Measurements from ENCODE around the gene BGLAP. TPM values are rescaled to one million over a fixed set of nuclear protein-coding genes. Genes with fewer than 3 reads are reported as not detected.
"Not testable (repeated sequence)": the region's sequence is repeated elsewhere in the genome, so short reads cannot be mapped to it uniquely, and the experiment has no call there.

The BGLAP gene
- total and polyA plus RNA-seq, 2 donors (not counting 1 experiment from before 2014, with no cell fraction given): 3.1 to 7.4 TPM

DNA sequence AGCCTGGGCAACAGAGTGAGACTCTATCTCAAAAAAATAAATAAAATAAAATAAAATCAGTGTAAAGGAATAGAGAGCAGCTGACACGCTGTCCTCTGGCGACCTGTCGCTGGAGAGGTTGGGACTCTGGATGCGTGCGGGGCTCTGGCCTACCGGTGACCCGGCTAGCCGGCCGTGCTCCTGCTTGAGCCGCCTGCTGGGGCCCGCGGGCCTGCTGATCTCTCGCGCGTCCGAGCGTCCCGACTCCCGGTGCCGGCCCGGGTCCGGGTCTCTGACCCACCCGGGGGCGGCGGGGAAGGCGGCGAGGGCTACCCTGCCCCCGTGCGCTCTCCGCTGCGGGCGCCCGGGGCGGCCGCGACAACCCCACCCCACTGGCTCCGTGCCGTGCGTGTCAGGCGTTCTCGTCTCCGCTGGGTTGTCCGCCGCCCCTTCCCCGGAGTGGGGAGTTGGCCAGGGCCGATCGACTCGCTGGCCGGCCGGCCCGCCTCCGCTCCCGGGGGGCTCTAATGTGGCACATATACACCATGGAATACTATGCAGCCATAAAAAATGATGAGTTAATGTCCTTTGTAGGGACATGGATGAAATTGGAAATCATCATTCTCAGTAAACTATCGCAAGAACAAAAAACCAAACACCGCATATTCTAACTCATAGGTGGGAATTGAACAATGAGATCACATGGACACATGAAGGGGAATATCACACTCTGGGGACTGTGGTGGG lies 25.5 kb upstream of the BGLAP start:
- peaks cover 27% of the 10 kb centered on the region for H4K20me1 ChIP-seq (ENCODE audit: control insufficient read depth, insufficient read depth, low read length, poor library complexity, severe bottlenecking)
- H3K9me3 ChIP-seq (ENCODE audit: control extremely low read depth in 1 of 3, control insufficient read depth in 2 of 3, insufficient read depth in 1 of 3, low read length in 2 of 3); H3K4me3 Mint-ChIP-seq; H2AFZ ChIP-seq (ENCODE audit: insufficient read depth, low read depth, low read length, poor library complexity, severe bottlenecking); H3K4me3 ChIP-seq (ENCODE audit: control extremely low read depth in 1 of 5, extremely low read depth in 1 of 5, insufficient read depth in 1 of 5, low read depth in 2 of 5, low read length in 4 of 5); POLR2A ChIA-PET; H3K4me2 ChIP-seq (replicated peaks; ENCODE audit: low read depth, low read length, poor library complexity, severe bottlenecking); H3K9me3 Mint-ChIP-seq (ENCODE audit: insufficient read depth); H3K27me3 Mint-ChIP-seq; ATAC-seq (ENCODE audit: low read depth); H3K27me3 ChIP-seq (replicated peaks in 1 of 4; ENCODE audit: control extremely low read depth in 1 of 4, control insufficient read depth in 3 of 4, insufficient read depth in 4 of 4, low read length in 3 of 4); H3K9ac ChIP-seq (ENCODE audit: low read length); intact Hi-C loops (cut with micrococcal nuclease); H3K27ac Mint-ChIP-seq; DNase-seq; H3K27ac ChIP-seq (ENCODE audit: low read length in 2 of 2): not testable (repeated sequence)
- H3K36me3 ChIP-seq (replicated peaks in 1 of 2; ENCODE audit: control extremely low read depth in 1 of 2, control insufficient read depth in 1 of 2, extremely low read depth in 1 of 2, insufficient read depth in 2 of 2, low read length in 1 of 2): peaks cover 4 to 18% of the 10 kb centered on the region in 2 experiments
- CTCF ChIA-PET: interaction anchor here (1.5 kb wide), 1 partner anchor 69 kb away, joined by 4 read pairs; no protein-coding TSS in a partner anchor
- over 99% methylated on average over 38 of the region's 55 CpGs for WGBS (ENCODE audit: insufficient coverage)
- H3K4me1 ChIP-seq (ENCODE audit: control insufficient read depth in 2 of 2, insufficient read depth in 2 of 2, low read length in 2 of 2): peaks cover 14 to 19% of the 10 kb centered on the region in 2 donors
- H3K4me1 Mint-ChIP-seq: peaks cover 35% of the 10 kb centered on the region
- peaks cover 60% of the 10 kb centered on the region for H3K79me2 ChIP-seq (ENCODE audit: control insufficient read depth, insufficient read depth, low read length)

GRCh38 chr1:156217871-156218270 lies 24.1 kb upstream of the BGLAP start:
- no peak overlapping the region for H2AFZ ChIP-seq (ENCODE audit: insufficient read depth, low read depth, low read length, poor library complexity, severe bottlenecking)
- no peak overlapping the region for H3K27ac Mint-ChIP-seq
- H3K4me2 ChIP-seq (replicated peaks; ENCODE audit: low read depth, low read length, poor library complexity, severe bottlenecking): no peak overlapping the region
- TF ChIP-seq EZH2 (IDR thresholded peaks at IDR 0.05; ENCODE audit: borderline replicate concordance, insufficient read depth, low read depth, low read length, poor library complexity, severe bottlenecking) (no peak), CTCF (IDR thresholded peaks at IDR 0.05) (no peak)
- H3K4me3 ChIP-seq (ENCODE audit: control extremely low read depth in 1 of 5, extremely low read depth in 1 of 5, insufficient read depth in 1 of 5, low read depth in 2 of 5, low read length in 4 of 5): peak overlapping the region in 1 of 5 experiments; percentile 44
- intact Hi-C loops (cut with micrococcal nuclease): no loop called here
- no peak overlapping the region for H3K4me3 Mint-ChIP-seq
- DNase-seq (no peak), ATAC-seq (ENCODE audit: low read depth) (no peak)
- no peaks in the 10 kb centered on the region for H3K9me3 Mint-ChIP-seq (ENCODE audit: insufficient read depth)
- no peaks in the 10 kb centered on the region for H3K27me3 Mint-ChIP-seq
- ChIA-PET CTCF (interaction anchor here (0.7 to 14.5 kb wide), 2 partner anchors 72 to 419 kb away, joined by 3 to 381 read pairs; no protein-coding TSS in a partner anchor), POLR2A (no interaction called here)
- peak overlapping the region in 1 of 2 donors; percentile 6 for H3K27ac ChIP-seq (ENCODE audit: low read length in 2 of 2)
- H3K36me3 ChIP-seq (replicated peaks in 1 of 2; ENCODE audit: control extremely low read depth in 1 of 2, control insufficient read depth in 1 of 2, extremely low read depth in 1 of 2, insufficient read depth in 2 of 2, low read length in 1 of 2): peaks cover 11 to 27% of the 10 kb centered on the region in 2 experiments
- no peak overlapping the region for H3K9ac ChIP-seq (ENCODE audit: low read length)
- H3K79me2 ChIP-seq (ENCODE audit: control insufficient read depth, insufficient read depth, low read length): peaks cover 72% of the 10 kb centered on the region
- H4K20me1 ChIP-seq (ENCODE audit: control insufficient read depth, insufficient read depth, low read length, poor library complexity, severe bottlenecking): peaks cover 28% of the 10 kb centered on the region
- 38% methylated on average over 1 of the region's 2 CpGs for WGBS (ENCODE audit: insufficient coverage)
- peaks cover 8 to 12% of the 10 kb centered on the region in 2 donors for H3K4me1 ChIP-seq (ENCODE audit: control insufficient read depth in 2 of 2, insufficient read depth in 2 of 2, low read length in 2 of 2)
- peaks cover 24% of the 10 kb centered on the region for H3K4me1 Mint-ChIP-seq
- no peaks in the 10 kb centered on the region for H3K9me3 ChIP-seq (ENCODE audit: control extremely low read depth in 1 of 3, control insufficient read depth in 2 of 3, insufficient read depth in 1 of 3, low read length in 2 of 3)
- H3K27me3 ChIP-seq (replicated peaks in 1 of 4; ENCODE audit: control extremely low read depth in 1 of 4, control insufficient read depth in 3 of 4, insufficient read depth in 4 of 4, low read length in 3 of 4): no peaks in the 10 kb centered on the region

All from B cell (primary cell).